Measurements from ENCODE around the gene ZNF490. TPM values are rescaled to one million over a fixed set of nuclear protein-coding genes. Genes with fewer than 3 reads are reported as not detected.

Gene ZNF490
- total RNA-seq, 1 donor from 2014 or later = 13.6 TPM

GRCh38 chr19:12543855-12544254 lies 66.8 kb downstream of the ZNF490 start:
- Mint-ChIP-seq H3K27ac (no peak overlapping the region), H3K4me3 (no peak overlapping the region), H3K27me3 (ENCODE audit: low read depth) (no peaks in the 10 kb centered on the region), H3K9me3 (peaks cover 40% of the 10 kb centered on the region), H3K36me3 (peaks cover 51% of the 10 kb centered on the region), H3K4me1 (no peaks in the 10 kb centered on the region)
- no peak for DNase-seq (ENCODE audit: low spot score in 2 of 2, unreplicated experiment in 2 of 2)
- TF ChIP-seq CTCF (IDR thresholded peaks at IDR 0.05; ENCODE audit: unreplicated experiment) = no peak

Other genes with a start within 250 kb of the ZNF490 start
- gene ZNF442, start 245.1 kb downstream of the ZNF490 start, total RNA-seq = 3.7 to 5.9 TPM (median 4.3 TPM) in 3 replicates
- 3.2 to 4.2 TPM (median 3.5 TPM) in 3 replicates for gene ZNF799, start 209.5 kb downstream of the ZNF490 start, total RNA-seq
- gene ZNF443, start 169.8 kb downstream of the ZNF490 start, total RNA-seq = 6.3 to 7.8 TPM (median 7.3 TPM) in 3 replicates
- gene ZNF709, start 126.0 kb downstream of the ZNF490 start, total RNA-seq = 8.1 to 8.9 TPM (median 8.7 TPM) in 3 replicates
- gene ZNF564, start 59.3 kb downstream of the ZNF490 start, total RNA-seq = 20.0 to 23.6 TPM (median 21.8 TPM) in 3 replicates
- 27.0 to 31.2 TPM (median 29.7 TPM) in 3 replicates for gene ZNF791, start 107 bp upstream of the ZNF490 start, total RNA-seq
- 105 to 109 TPM (median 107 TPM) in 3 replicates for gene MAN2B1, start 55.9 kb upstream of the ZNF490 start, total RNA-seq
- 12.5 to 14.6 TPM (median 13.6 TPM) in 3 replicates for gene WDR83, start 56.0 kb upstream of the ZNF490 start, total RNA-seq
- gene DHPS, start 71.1 kb upstream of the ZNF490 start, total RNA-seq = 91.3 to 101 TPM (median 97.0 TPM) in 3 replicates
- gene GNG14, start 77.2 kb upstream of the ZNF490 start, total RNA-seq = not detected in 3 replicates
- 9.6 to 9.8 TPM (median 9.8 TPM) in 3 replicates for gene FBXW9, start 85.8 kb upstream of the ZNF490 start, total RNA-seq
- 105 to 116 TPM (median 105 TPM) in 3 replicates for gene TNPO2, start 113.1 kb upstream of the ZNF490 start, total RNA-seq
- gene TRIR, start 123.9 kb upstream of the ZNF490 start, total RNA-seq = 148 to 161 TPM (median 156 TPM) in 3 replicates
- gene GET3, start 126.7 kb upstream of the ZNF490 start, total RNA-seq = 44.6 to 49.8 TPM (median 46.9 TPM) in 3 replicates
- gene BEST2, start 141.0 kb upstream of the ZNF490 start, total RNA-seq = not detected in 3 replicates
- 89.2 to 93.7 TPM (median 92.7 TPM) in 3 replicates for gene HOOK2, start 164.7 kb upstream of the ZNF490 start, total RNA-seq
- gene JUNB, start 180.7 kb upstream of the ZNF490 start, total RNA-seq = 160 to 169 TPM (median 164 TPM) in 3 replicates
- 361 to 381 TPM (median 380 TPM) in 3 replicates for gene PRDX2, start 191.0 kb upstream of the ZNF490 start, total RNA-seq
- gene THSD8, start 191.3 kb upstream of the ZNF490 start, total RNA-seq = 8.4 to 11.4 TPM (median 8.8 TPM) in 3 replicates
- 17.5 to 22.7 TPM (median 19.8 TPM) in 3 replicates for gene RNASEH2A, start 195.8 kb upstream of the ZNF490 start, total RNA-seq
- not detected in 3 replicates for gene RTBDN, start 223.8 kb upstream of the ZNF490 start, total RNA-seq
- gene MAST1, start 227.7 kb upstream of the ZNF490 start, total RNA-seq = 4.0 to 5.8 TPM (median 4.4 TPM) in 3 replicates

Measured in mesothelial cell of epicardium (in vitro differentiated cells).